AG09309 (cell line): ENCODE results near the gene IGSF22.

ENCODE experiments used
- DNase-seq: peaks from one replicate; pipeline ENCODE4 v3.0.0-alpha.2; 2010; ENCODE audit warnings: low read depth
- H3K4me3 ChIP-seq: 2 replicates; pipeline ENCODE4 v1.5.1; 2011; ENCODE audit warnings: mild to moderate bottlenecking, low read depth, low read length, moderate library complexity; ENCODE audit not compliant: control insufficient read depth
- TF ChIP-seq, protein P1 (sequence below): IDR thresholded peaks from 2 replicates; pipeline ENCODE4 v1.5.1; 2011; ENCODE audit warnings: mild to moderate bottlenecking, low read depth, low read length, inconsistent platforms; ENCODE audit not compliant: insufficient read depth, control insufficient read depth; ENCODE audit errors: missing control alignments

Gene IGSF22

DNA sequence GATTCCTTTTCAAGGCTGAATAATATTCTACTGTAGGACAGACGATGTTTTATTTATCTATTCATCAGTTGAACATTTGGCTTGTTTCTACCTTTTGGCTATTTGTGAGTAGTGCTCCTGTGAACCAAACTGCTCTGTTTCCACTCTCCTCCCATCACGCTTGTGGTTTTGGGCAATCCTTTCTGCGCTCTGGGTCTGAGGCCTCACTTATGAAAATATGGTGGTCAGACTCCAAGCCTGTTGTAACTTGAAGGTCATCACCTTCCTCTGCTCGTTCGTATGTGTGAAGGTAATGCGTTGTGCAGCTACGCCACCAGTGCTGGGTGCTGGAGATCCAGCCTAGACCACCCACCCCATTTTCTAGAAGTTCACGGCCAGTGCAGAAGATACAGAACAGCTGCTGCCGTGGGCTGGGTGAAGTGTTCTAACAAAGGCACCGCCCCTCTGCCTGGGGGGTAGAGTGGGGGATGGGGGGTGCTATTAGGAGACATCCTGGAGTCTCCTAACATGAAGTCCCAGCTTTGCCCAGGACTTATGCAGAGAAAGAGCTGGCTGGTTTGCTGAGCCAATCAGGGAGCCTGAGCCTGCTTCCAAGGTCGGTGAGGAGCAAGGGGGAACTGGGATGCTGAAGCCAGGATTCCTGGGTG, 44.6 kb upstream of the IGSF22 start:
- TF ChIP-seq, protein P1, sequence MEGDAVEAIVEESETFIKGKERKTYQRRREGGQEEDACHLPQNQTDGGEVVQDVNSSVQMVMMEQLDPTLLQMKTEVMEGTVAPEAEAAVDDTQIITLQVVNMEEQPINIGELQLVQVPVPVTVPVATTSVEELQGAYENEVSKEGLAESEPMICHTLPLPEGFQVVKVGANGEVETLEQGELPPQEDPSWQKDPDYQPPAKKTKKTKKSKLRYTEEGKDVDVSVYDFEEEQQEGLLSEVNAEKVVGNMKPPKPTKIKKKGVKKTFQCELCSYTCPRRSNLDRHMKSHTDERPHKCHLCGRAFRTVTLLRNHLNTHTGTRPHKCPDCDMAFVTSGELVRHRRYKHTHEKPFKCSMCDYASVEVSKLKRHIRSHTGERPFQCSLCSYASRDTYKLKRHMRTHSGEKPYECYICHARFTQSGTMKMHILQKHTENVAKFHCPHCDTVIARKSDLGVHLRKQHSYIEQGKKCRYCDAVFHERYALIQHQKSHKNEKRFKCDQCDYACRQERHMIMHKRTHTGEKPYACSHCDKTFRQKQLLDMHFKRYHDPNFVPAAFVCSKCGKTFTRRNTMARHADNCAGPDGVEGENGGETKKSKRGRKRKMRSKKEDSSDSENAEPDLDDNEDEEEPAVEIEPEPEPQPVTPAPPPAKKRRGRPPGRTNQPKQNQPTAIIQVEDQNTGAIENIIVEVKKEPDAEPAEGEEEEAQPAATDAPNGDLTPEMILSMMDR: no peak
- no peak overlapping the region for H3K4me3 ChIP-seq
- DNase-seq: no peak

DNA sequence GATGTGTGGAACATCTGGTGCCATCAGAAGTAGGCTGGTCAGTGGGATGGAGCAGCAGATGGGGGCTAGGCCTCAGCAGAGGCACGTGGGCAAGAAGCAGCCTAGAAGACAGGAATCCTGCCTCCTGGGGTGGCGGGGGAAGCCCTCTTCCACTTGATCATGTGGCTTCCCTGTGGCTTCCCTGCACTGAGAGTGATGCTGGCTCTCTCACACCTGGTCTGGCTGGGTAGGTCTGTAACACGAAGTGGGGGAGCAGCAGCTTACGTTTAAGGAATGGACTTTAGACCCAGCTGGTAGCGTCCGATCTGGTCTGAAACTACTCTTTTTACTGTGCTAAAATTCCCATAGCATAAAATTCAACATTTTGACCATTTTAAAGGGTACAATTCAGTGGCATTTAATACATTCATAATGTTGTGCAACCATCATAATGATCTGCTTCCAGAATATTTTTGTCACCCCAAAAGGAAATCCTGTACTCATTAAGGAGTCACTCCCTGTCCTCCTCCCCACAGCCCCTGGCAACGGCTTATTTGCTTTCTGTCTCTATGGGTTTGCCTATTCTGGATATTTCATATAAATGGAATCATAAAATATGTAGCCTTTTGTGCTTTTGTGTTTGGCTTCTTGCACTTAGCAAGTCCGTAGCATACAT, 43.9 kb upstream of the IGSF22 start:
- no peak for DNase-seq
- no peak overlapping the region for H3K4me3 ChIP-seq
- TF ChIP-seq, protein P1: no peak

DNA sequence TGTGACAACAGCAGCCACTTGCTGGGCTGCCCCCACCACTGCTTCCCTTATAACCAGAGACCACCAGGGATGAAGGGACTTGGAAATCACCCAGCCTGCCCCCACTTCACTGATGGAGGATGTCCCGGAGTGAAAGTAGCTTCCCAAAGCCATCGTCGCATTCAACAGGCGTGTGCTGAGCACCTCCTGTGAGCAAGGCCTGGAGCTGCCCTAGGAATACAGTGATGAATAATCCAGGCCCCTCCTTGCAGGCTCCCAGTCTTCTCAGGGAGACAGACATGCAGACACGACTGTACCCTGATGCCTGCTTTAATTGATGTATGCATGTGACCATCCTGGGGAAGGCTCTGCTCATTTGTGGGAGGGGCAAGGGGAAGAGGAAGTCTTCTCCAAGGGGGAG, 43.0 kb upstream of the IGSF22 start:
- DNase-seq: no peak
- TF ChIP-seq, protein P1: no peak
- no peak overlapping the region for H3K4me3 ChIP-seq

DNA sequence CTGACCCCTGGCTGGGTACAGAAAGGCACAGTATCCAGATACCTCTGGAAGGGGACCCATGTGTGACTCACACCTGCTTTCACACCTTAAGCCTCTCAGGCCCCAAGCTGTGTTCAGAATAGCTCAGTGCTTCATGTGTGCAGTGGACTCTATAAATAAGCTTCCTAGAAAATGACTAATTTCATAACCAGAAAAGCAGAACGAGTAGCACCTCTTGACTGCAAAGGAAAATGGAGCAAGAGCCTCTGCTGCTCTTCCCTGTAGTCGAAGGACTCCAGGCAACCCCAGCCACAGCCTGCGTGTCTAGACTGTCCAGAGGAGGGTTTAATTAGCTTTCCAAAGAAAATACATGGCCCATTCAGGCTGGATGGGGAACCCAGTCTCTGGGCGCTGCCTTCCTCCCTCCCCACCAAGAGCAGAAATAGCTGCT, 42.5 kb upstream of the IGSF22 start:
- TF ChIP-seq, protein P1: no peak
- no peak overlapping the region for H3K4me3 ChIP-seq
- DNase-seq: no peak

DNA sequence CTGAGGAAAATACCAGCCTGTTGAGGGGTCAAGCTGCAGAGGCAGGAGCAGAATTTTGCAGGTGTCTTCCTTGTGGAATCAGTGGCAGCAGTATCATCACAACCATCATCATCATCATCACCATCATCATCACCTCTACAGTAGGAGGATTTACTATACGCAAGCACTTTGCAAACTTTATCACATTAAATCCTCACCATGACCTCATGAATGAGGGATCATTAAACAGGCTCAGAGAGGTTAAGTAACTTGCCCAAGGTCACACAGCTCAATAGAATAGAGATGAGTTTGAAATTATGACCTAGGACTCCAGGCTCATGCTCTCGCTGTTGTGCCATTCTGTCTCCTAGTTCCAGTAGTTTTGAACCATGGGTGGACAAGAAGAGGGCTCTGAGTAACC, 40.0 kb upstream of the IGSF22 start:
- H3K4me3 ChIP-seq: no peak overlapping the region
- DNase-seq: no peak
- TF ChIP-seq, protein P1: no peak

DNA sequence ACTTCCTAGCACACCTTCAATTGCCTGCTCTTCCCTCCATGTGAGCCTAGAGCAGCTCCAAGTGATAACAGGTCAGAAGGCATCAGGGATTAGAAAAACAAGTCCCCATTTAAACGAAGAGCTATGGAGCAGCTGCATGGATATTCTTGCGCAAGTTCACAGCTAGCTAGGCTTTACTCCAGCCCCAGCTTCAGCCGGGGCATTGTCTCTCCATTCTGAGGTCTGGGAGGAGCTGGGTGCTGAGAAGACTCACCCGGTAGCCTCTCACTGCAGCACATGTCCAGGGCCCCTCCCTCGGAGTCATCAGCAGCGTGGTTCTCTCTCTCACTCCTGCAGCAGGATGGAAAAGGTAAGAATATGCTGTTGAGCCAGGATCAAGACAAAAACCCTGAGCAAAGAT, 39.6 kb upstream of the IGSF22 start:
- no peak for DNase-seq
- no peak overlapping the region for H3K4me3 ChIP-seq
- TF ChIP-seq, protein P1: no peak

DNA sequence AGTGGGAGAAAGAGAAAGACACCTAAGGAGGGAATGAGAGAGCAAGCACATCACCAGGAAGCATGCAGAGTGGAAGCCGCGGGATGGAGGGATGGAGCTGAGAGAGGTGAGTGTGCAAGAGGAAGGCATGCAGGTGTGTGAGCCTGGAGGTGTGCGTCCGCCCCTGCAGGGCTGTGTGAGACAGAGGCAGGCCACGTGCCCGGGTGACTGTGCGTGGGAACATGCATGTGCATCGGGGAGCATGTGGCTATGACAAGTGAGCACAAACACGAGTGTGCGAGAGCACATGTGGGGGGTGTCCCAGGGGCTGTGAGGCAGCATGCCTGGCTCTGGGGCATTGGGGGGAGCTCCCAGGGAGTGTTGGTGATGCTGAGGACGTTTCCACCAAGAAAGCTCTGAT, 35.8 kb upstream of the IGSF22 start:
- TF ChIP-seq, protein P1: no peak
- H3K4me3 ChIP-seq: no peak overlapping the region
- no peak for DNase-seq
